Naive thymus-derived CD4-positive, alpha-beta T cell (primary cell): ENCODE measurements around the gene CCDC82. TPM values are rescaled to one million over a fixed set of nuclear protein-coding genes. Genes with fewer than 3 reads are reported as not detected.
A peak's percentile ranks its signal among the peaks of the same experiment; 100 is the strongest.

Source experiments
- ATAC-seq: fragments of 150-1000 bp; cut with Tn5 transposase; 2 replicates; pipeline ENCODE4 v1.10.0; 2021; ENCODE audit warnings: mild to moderate bottlenecking, moderate library complexity
- CTCF ChIA-PET: fragments of 350-600 bp; sonication (Branson Sonifier 250); formaldehyde crosslinking; loops from one replicate; lab custom pipeline; 2021; ENCODE audit warnings: antibody characterized with exemption; lab: Charles Lee
- POLR2A ChIA-PET: fragments of 350-600 bp; sonication (Branson Sonifier 250); formaldehyde crosslinking; loops from one replicate; lab custom pipeline; 2021; ENCODE audit warnings: antibody characterized with exemption, inconsistent platforms; lab: Charles Lee
- DNase-seq, 9 donors: peaks; one replicate each; pipeline versions ENCODE4 v3.0.0 to v3.0.0-alpha.2; 2020 to 2022; ENCODE audit warnings: mixed read lengths in 1 of 9
- H3K27ac ChIP-seq: one replicate; pipeline ENCODE4 v1.7.0; 2013; ENCODE audit warnings: mild to moderate bottlenecking, low read depth, low read length, moderate library complexity
- H3K27me3 ChIP-seq, 2 donors: one replicate each; pipeline ENCODE4 v1.7.0; 2013; ENCODE audit warnings: low read length in 2 of 2, mild to moderate bottlenecking in 2 of 2, moderate library complexity in 2 of 2; ENCODE audit not compliant: control insufficient read depth in 2 of 2, insufficient read depth in 2 of 2
- H3K36me3 ChIP-seq, 3 experiments: 1 replicate in 2 of 3; 2 replicates in 1 of 3; pipeline ENCODE4 v1.7.0; 2013; ENCODE audit warnings: low read length in 3 of 3, mild to moderate bottlenecking in 3 of 3, moderate library complexity in 1 of 3; ENCODE audit not compliant: insufficient read depth in 3 of 3, control insufficient read depth in 2 of 3
- H3K4me1 ChIP-seq, 2 donors: one replicate each; pipeline ENCODE4 v1.7.0; 2013; ENCODE audit warnings: low read length in 2 of 2, mild to moderate bottlenecking in 2 of 2, moderate library complexity in 1 of 2; ENCODE audit not compliant: control insufficient read depth in 2 of 2, insufficient read depth in 2 of 2
- H3K4me3 ChIP-seq: 2 replicates; pipeline ENCODE4 v1.7.0; 2013; ENCODE audit warnings: mild to moderate bottlenecking, low read length
- H3K9me3 ChIP-seq, 3 experiments: 1 replicate in 2 of 3; 2 replicates in 1 of 3; pipeline ENCODE4 v1.7.0; 2013; ENCODE audit warnings: low read length in 3 of 3; ENCODE audit not compliant: control insufficient read depth in 2 of 3
- H3K27ac Mint-ChIP-seq, 9 donors: one replicate each; pipeline ENCODE4 v1.8.0; 2020 to 2022; ENCODE audit warnings: mixed read lengths in 9 of 9, mild to moderate bottlenecking in 8 of 9, moderate library complexity in 5 of 9, inconsistent platforms in 2 of 9
- H3K27me3 Mint-ChIP-seq, 5 donors: one replicate each; pipeline ENCODE4 v1.8.0; 2021 to 2022; ENCODE audit warnings: mixed read lengths in 5 of 5, mild to moderate bottlenecking in 1 of 5
- H3K36me3 Mint-ChIP-seq, 5 donors: one replicate each; pipeline ENCODE4 v1.8.0; 2020 to 2022; ENCODE audit warnings: mixed read lengths in 5 of 5, mild to moderate bottlenecking in 3 of 5, inconsistent platforms in 1 of 5
- H3K4me1 Mint-ChIP-seq, 7 donors: one replicate each; pipeline ENCODE4 v1.8.0; 2020 to 2022; ENCODE audit warnings: mixed read lengths in 7 of 7, mild to moderate bottlenecking in 3 of 7, inconsistent platforms in 1 of 7
- H3K4me3 Mint-ChIP-seq, 10 donors: one replicate each; pipeline ENCODE4 v1.8.0; 2020 to 2022; ENCODE audit warnings: mild to moderate bottlenecking in 10 of 10, mixed read lengths in 10 of 10, moderate library complexity in 6 of 10, inconsistent platforms in 2 of 10
- H3K9me3 Mint-ChIP-seq, 11 donors: one replicate each; pipeline ENCODE4 v1.8.0; 2020 to 2022; ENCODE audit warnings: mixed read lengths in 11 of 11, mild to moderate bottlenecking in 4 of 11, inconsistent platforms in 1 of 11, moderate library complexity in 1 of 11
- intact Hi-C, 2 donors: fragments of 100-400 bp; cut with micrococcal nuclease; formaldehyde crosslinking; loops; one replicate each; pipeline ENCODE4 v1.15.1; 2023
- polyA plus RNA-seq, 2 donors: library from polyadenylated mRNA; unstranded; fragments of 300-500 nt; fragmentation: Illumina TruSeq; gene quantifications; one replicate each; pipeline ENCODE4 v1.2.3, GENCODE V29; 2021
- total RNA-seq, 6 experiments: library from RNA in 5 of 6; stranded (reverse) in 5 of 6; gene quantifications; 1 replicate in 5 of 6; 2 replicates in 1 of 6; pipeline ENCODE4 v1.2.3 and lab custom pipeline; 2021 to 2026

CCDC82 gene
- total and polyA plus RNA-seq, 7 experiments from 2014 or later = 21.9 to 46.2 (median 32.0) TPM

DNA sequence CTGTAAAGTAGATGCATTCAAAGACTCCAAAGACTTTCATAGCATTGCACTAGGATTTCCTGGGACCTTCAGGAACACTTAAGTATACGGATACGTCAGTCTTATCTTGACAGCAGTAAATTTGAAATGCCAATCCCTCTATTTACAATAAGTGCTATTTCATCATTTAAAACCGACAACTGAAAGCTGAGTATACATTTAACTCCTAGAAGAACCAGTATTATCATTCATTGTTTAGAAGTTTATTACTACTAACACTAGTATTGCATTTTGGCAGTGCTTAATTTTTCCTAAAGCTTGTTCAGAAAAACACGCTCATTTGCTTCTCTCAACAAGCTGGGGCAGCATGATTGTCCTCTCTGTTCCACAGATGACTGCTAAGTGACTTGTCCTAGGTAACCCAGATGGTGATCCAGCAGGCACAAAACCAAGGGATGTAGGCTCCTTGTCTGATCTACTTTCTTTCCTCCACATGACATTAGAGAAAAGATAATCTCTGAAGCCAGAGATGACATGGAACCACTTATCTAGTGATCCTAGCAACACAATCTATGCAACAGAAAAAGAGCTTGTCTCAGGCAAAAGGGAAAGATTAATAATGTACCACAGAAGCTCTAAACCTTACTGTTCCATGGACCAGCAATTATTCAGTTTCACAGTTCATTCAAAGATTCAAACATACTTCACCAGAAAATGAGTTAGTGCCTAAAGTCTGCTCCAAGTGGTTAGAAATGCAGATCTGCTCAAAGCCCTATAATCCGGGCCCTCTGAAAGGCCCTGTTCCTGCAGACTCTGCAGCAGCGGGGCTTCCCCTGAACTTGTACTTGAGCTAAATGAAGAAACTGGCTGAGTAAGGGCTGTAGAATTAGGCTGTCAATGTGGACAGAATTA, 51.9 kb downstream of the CCDC82 start:
- Mint-ChIP-seq H3K36me3 (peaks cover 0 to 62% (median 26%) of the 10 kb centered on the region in 5 donors), H3K9me3 (peaks cover 0 to 3% (median 0%) of the 10 kb centered on the region in 11 donors), H3K4me1 (peaks cover 61 to 78% (median 63%) of the 10 kb centered on the region in 7 donors), H3K27me3 (no peaks in the 10 kb centered on the region), H3K4me3 (peak overlapping the region; percentile 95 to 99 (median 98)), H3K27ac (peak overlapping the region; percentile 28 to 98 (median 93))
- Histone ChIP-seq H3K4me3 (peak overlapping the region; percentile 95), H3K27me3 (no peaks in the 10 kb centered on the region), H3K27ac (peak overlapping the region; percentile 87), H3K9me3 (no peaks in the 10 kb centered on the region), H3K36me3 (peaks cover 0 to 16% (median 0%) of the 10 kb centered on the region in 3 experiments), H3K4me1 (peaks cover 39 to 54% of the 10 kb centered on the region in 2 donors)
- ChIA-PET CTCF (interaction anchor here (0.6 to 3.4 kb wide), 11 partner anchors 16 to 353 kb away, joined by 3 to 13 read pairs (median 4); no protein-coding TSS in a partner anchor), POLR2A (interaction anchor here (0.6 to 6.2 kb wide), 11 partner anchors 9 to 101 kb away, joined by 3 to 40 read pairs (median 4); partner anchors contain the start of genes CCDC82 and JRKL)
- intact Hi-C loops = loop anchor here (1.0 kb wide), 2 partner anchors 7 to 30 kb away; no protein-coding TSS in a partner anchor
- peak; percentile 32 for ATAC-seq
- DNase-seq = peak in 8 of 9 donors; percentile 27 to 62 (median 42)

DNA sequence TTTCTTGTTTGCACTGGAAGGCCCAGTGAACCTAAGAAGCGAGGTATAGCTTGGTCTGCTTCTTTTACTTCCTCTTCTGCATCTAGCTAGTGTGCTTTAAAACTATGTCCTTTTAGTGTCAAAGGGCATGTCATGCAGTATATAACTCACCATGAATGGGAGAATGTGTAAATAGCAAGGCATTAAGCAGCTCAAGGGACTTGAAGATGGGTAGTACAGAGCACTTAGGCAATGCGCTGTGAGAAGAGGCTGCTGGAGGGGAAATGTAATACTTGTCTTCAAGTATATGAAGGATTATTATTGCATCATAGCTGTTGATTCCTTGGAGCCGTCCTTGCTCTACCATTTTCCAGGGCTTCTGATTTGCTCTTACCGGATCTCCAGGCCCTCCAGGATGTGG, 54.3 kb downstream of the CCDC82 start:
- H3K36me3 Mint-ChIP-seq = peaks cover 0 to 51% (median 31%) of the 10 kb centered on the region in 5 donors
- intact Hi-C loops = loop anchor here in 1 of 2 donors (1.0 kb wide), 1 partner anchor 10 kb away; no protein-coding TSS in a partner anchor
- CTCF ChIA-PET = interaction anchor here (1.1 kb wide), 1 partner anchor 57 kb away, joined by 3 read pairs; no protein-coding TSS in a partner anchor

DNA sequence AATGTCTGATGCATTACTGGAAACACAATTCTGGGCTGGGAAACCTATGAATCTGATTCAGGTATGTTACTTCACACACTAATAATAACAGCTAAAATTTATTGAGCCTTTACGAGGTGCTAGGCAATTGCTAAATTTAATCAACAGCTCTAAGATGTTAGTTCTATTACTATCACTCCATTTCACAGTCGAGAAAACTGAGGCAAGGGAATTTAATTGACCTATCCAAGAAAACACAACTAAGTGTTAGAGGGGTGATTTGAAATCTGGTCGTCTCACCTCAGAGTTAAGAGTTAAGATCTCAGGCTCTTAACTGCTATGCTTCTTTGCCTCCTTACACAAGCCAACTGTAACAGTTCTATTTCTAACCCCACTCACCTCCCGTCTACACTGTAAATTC, 55.5 kb downstream of the CCDC82 start:
- Mint-ChIP-seq H3K9me3 (peaks cover 0 to 3% (median 0%) of the 10 kb centered on the region in 11 donors), H3K27me3 (no peaks in the 10 kb centered on the region), H3K4me3 (peak overlapping the region in 8 of 10 donors; percentile 1 to 96 (median 40)), H3K27ac (peak overlapping the region in 8 of 9 donors; percentile 9 to 93 (median 70)), H3K36me3 (peaks cover 0 to 50% (median 37%) of the 10 kb centered on the region in 5 donors), H3K4me1 (peaks cover 78 to 97% (median 91%) of the 10 kb centered on the region in 7 donors)
- Histone ChIP-seq H3K9me3 (no peaks in the 10 kb centered on the region), H3K27ac (no peak overlapping the region), H3K4me1 (peaks cover 23 to 89% of the 10 kb centered on the region in 2 donors), H3K4me3 (no peak overlapping the region), H3K36me3 (peaks cover 0 to 4% (median 0%) of the 10 kb centered on the region in 3 experiments), H3K27me3 (no peaks in the 10 kb centered on the region)
- ChIA-PET CTCF (interaction anchor here (0.6 to 1.1 kb wide), 4 partner anchors 9 to 539 kb away, joined by 3 read pairs; partner anchors contain the start of gene MAML2), POLR2A (interaction anchor here (1.6 kb wide), 1 partner anchor 9 kb away, joined by 4 read pairs; the partner anchor contains the start of gene MAML2)
- ATAC-seq (no peak), DNase-seq (no peak)
- intact Hi-C loops = no loop called here

More for the DNA sequence above, 54.3 kb downstream of the CCDC82 start:
- no peaks in the 10 kb centered on the region for H3K27me3 Mint-ChIP-seq
- DNase-seq (no peak), ATAC-seq (no peak)
- peaks cover 71 to 91% (median 84%) of the 10 kb centered on the region in 7 donors for H3K4me1 Mint-ChIP-seq
- peaks cover 0 to 3% (median 0%) of the 10 kb centered on the region in 11 donors for H3K9me3 Mint-ChIP-seq
- H3K27me3 ChIP-seq = no peaks in the 10 kb centered on the region
- POLR2A ChIA-PET = interaction anchor here (0.7 to 1.6 kb wide), 7 partner anchors 8 to 651 kb away, joined by 3 to 4 read pairs (median 3); partner anchors contain the start of gene MAML2
- H3K4me3 Mint-ChIP-seq = peak overlapping the region in 9 of 10 donors; percentile 13 to 99 (median 59)
- no peak overlapping the region for H3K4me3 ChIP-seq
- H3K27ac Mint-ChIP-seq = peak overlapping the region in 6 of 9 donors; percentile 14 to 93 (median 38)
- peaks cover 34 to 77% of the 10 kb centered on the region in 2 donors for H3K4me1 ChIP-seq
- H3K36me3 ChIP-seq = peaks cover 0 to 4% (median 0%) of the 10 kb centered on the region in 3 experiments
- H3K9me3 ChIP-seq = no peaks in the 10 kb centered on the region
- H3K27ac ChIP-seq = no peak overlapping the region

DNA sequence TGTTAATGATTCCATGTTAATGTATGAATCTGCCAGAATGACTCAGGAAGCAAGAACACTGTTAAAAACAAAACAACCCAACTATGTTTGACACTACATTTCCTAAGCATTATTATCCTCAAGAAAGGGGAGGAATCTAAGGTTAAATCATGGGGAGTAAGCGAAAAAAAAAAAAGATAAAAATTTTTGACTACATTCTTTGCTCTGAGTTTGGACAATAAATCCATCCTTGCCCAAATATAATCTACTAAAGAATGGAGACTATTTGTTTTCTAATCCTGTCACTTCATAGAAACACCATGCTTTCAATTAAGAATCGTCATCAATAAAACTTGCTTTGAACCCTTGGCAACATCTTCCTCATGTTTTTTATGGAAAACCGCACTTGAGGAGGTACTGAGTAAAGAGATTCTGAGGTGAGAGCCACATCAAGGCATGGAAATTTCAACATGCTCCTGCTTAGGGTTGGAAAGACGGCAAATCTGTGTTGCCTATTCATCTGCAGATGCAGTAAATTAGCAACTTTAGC, 56.5 kb downstream of the CCDC82 start:
- no peaks in the 10 kb centered on the region for H3K27me3 ChIP-seq
- ChIA-PET CTCF (interaction anchor here (1.9 kb wide), 1 partner anchor 10 kb away, joined by 8 read pairs; the partner anchor contains the start of gene MAML2), POLR2A (interaction anchor here (1.4 kb wide), 1 partner anchor 9 kb away, joined by 8 read pairs; the partner anchor contains the start of gene MAML2)
- H3K27ac Mint-ChIP-seq = peak overlapping the region in 7 of 9 donors; percentile 4 to 93 (median 49)
- no peak for DNase-seq
- H3K4me1 ChIP-seq = peaks cover 15 to 88% of the 10 kb centered on the region in 2 donors
- intact Hi-C loops = no loop called here
- no peak for ATAC-seq
- peaks cover 0 to 4% (median 0%) of the 10 kb centered on the region in 3 experiments for H3K36me3 ChIP-seq
- H3K4me3 ChIP-seq = no peak overlapping the region
- H3K27ac ChIP-seq = no peak overlapping the region
- H3K27me3 Mint-ChIP-seq = no peaks in the 10 kb centered on the region
- H3K9me3 Mint-ChIP-seq = peaks cover 0 to 3% (median 0%) of the 10 kb centered on the region in 11 donors
- H3K4me1 Mint-ChIP-seq = peaks cover 79 to 100% (median 93%) of the 10 kb centered on the region in 7 donors
- no peaks in the 10 kb centered on the region for H3K9me3 ChIP-seq
- peak overlapping the region in 8 of 10 donors; percentile 33 to 96 (median 58) for H3K4me3 Mint-ChIP-seq
- peaks cover 0 to 57% (median 41%) of the 10 kb centered on the region in 5 donors for H3K36me3 Mint-ChIP-seq

DNA sequence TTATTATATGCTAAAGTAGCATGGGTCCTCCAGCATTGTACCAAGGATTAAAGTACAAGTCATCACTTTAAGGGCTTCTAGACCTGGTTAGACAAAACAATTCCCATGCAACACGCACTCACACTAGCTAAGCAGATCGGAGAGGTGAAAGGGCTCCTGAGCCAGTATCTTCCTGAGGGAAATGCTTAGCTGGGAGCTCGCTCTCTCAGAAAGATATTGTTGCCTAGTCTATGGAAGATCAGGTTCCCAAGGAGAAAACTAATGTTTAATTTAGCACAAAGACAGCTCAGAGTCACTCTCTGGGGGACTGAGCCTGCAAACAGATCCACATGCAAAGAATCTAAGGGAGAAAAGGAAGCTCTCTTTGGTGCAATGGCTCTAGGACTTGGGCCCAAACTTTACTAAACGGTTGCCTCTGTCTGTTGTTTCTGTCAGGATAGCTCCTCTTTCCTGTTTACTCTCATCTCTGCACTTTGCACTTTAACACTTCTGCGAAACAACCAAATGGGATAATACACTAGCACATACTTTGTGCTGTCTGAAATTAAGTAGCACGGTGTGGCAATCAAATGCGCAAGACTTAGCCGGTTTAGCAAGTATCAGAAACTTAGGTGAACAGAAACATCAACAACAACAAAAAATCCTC, 57.5 kb downstream of the CCDC82 start:
- Histone ChIP-seq H3K4me1 (peaks cover 6 to 79% of the 10 kb centered on the region in 2 donors), H3K36me3 (peaks cover 0 to 4% (median 0%) of the 10 kb centered on the region in 3 experiments), H3K9me3 (no peaks in the 10 kb centered on the region), H3K27me3 (no peaks in the 10 kb centered on the region), H3K27ac (peak overlapping the region; percentile 26), H3K4me3 (no peak overlapping the region)
- Mint-ChIP-seq H3K4me3 (peak overlapping the region; percentile 33 to 96 (median 56)), H3K27me3 (no peaks in the 10 kb centered on the region), H3K9me3 (peaks cover 0 to 3% (median 0%) of the 10 kb centered on the region in 11 donors), H3K4me1 (peaks cover 69 to 99% (median 87%) of the 10 kb centered on the region in 7 donors), H3K27ac (peak overlapping the region; percentile 18 to 93 (median 63)), H3K36me3 (peaks cover 0 to 51% (median 41%) of the 10 kb centered on the region in 5 donors)
- ATAC-seq = no peak
- ChIA-PET POLR2A (interaction anchor here (0.7 to 1.4 kb wide), 5 partner anchors 10 to 134 kb away, joined by 3 to 8 read pairs (median 4); partner anchors contain the start of gene MAML2), CTCF (interaction anchor here (0.6 to 1.9 kb wide), 5 partner anchors 9 to 1005 kb away, joined by 3 to 8 read pairs (median 3); partner anchors contain the start of gene MAML2)
- DNase-seq = no peak
- intact Hi-C loops = loop anchor here in 1 of 2 donors (1.0 kb wide), 1 partner anchor 9 kb away; no protein-coding TSS in a partner anchor
